A673 (cell line): ENCODE data around the gene HBS1L. TPM values are rescaled to one million over a fixed set of nuclear protein-coding genes. Genes with fewer than 3 reads are reported as not detected.

Experiments used
- BruUV-seq: library from RNA; stranded (reverse); fragments of 400-500 nt; replicated peaks from 2 replicates; lab custom pipeline; 2021; lab: Mats Ljungman, UMichigan
- CTCF ChIA-PET: fragments of 300-600 bp; sonication (Branson Sonifier 250); formaldehyde crosslinking; loops from one replicate; lab custom pipeline; 2022; ENCODE audit warnings: antibody characterized with exemption; lab: Charles Lee
- POLR2A ChIA-PET: fragments of 300-600 bp; sonication (Branson Sonifier 250); formaldehyde crosslinking; loops from one replicate; lab custom pipeline; 2022; ENCODE audit warnings: antibody characterized with exemption; ENCODE audit not compliant: low non-redundant PET; lab: Charles Lee
- DNase-seq: peaks from one replicate; pipeline ENCODE4 v3.0.0-alpha.2; 2015; ENCODE audit warnings: low spot score
- H3K27ac ChIP-seq: fragments of 200-600 bp; sonication (generic); 2 replicates; pipeline ENCODE4 v1.5.1; 2016; ENCODE audit warnings: mixed run types, low read depth, mild to moderate bottlenecking, mixed read lengths, antibody characterized with exemption, low read length; ENCODE audit not compliant: poor library complexity, severe bottlenecking
- H3K27me3 ChIP-seq: fragments of 200-600 bp; sonication (generic); replicated peaks from 2 replicates; pipeline ENCODE4 v1.6.1; 2017; ENCODE audit warnings: mixed run types, low read depth, mild to moderate bottlenecking, mixed read lengths, antibody characterized with exemption, low read length; ENCODE audit not compliant: insufficient read depth, poor library complexity
- H3K36me3 ChIP-seq: fragments of 200-600 bp; sonication (generic); 2 replicates; pipeline ENCODE4 v1.6.1; 2016; ENCODE audit warnings: mixed run types, mild to moderate bottlenecking, mixed read lengths, antibody characterized with exemption, low read length; ENCODE audit not compliant: insufficient read depth, poor library complexity, severe bottlenecking
- H3K4me1 ChIP-seq: fragments of 200-600 bp; sonication (generic); 2 replicates; pipeline ENCODE4 v1.6.1; 2017; ENCODE audit warnings: mixed run types, mild to moderate bottlenecking, mixed read lengths, antibody characterized with exemption, low read length; ENCODE audit not compliant: insufficient read depth, poor library complexity, severe bottlenecking
- H3K4me3 ChIP-seq: fragments of 200-600 bp; sonication (generic); 2 replicates; pipeline ENCODE4 v1.5.1; 2016; ENCODE audit warnings: low read depth, mixed run types, mild to moderate bottlenecking, mixed read lengths, low read length; ENCODE audit not compliant: poor library complexity, severe bottlenecking
- H3K9me3 ChIP-seq: fragments of 200-600 bp; sonication (generic); 2 replicates; pipeline ENCODE4 v1.6.1; 2016; ENCODE audit warnings: mixed run types, low read depth, mild to moderate bottlenecking, mixed read lengths, antibody characterized with exemption, low read length; ENCODE audit not compliant: poor library complexity, severe bottlenecking
- CTCF ChIP-seq: fragments of 300-800, 200-600 bp; sonication (generic); conservative IDR thresholded peaks from 2 replicates; pipeline ENCODE4 v1.5.1; 2017; ENCODE audit warnings: low read depth, mild to moderate bottlenecking, antibody characterized with exemption, low read length, moderate library complexity, mixed read lengths
- EZH2 ChIP-seq: fragments of 200-600 bp; sonication (generic); IDR thresholded peaks from 2 replicates; pipeline ENCODE4 v1.6.1; 2017; ENCODE audit warnings: borderline replicate concordance, low read depth, mild to moderate bottlenecking, mixed read lengths, antibody characterized with exemption, low read length; ENCODE audit not compliant: poor library complexity, severe bottlenecking
- intact Hi-C: fragments of 100-400 bp; cut with micrococcal nuclease; formaldehyde crosslinking; loops from one replicate; pipeline ENCODE4 v1.10.0; 2022; ENCODE audit not compliant: unreplicated experiment
- total RNA-seq: library from RNA; stranded (reverse); gene quantifications from 2 replicates; pipeline ENCODE4 v1.2.3, GENCODE V29; 2021

HBS1L gene
- total RNA-seq, 1 experiment from 2014 or later, result 106 TPM

- DNase-seq, result no peak
- Histone ChIP-seq H3K27me3 (no peaks in the 10 kb centered on the region), H3K4me1 (no peaks in the 10 kb centered on the region), H3K27ac (no peak overlapping the region), H3K36me3 (peaks cover 26% of the 10 kb centered on the region), H3K9me3 (no peaks in the 10 kb centered on the region), H3K4me3 (no peak overlapping the region)
- POLR2A ChIA-PET, result no interaction called here
- TF ChIP-seq CTCF (no peak), EZH2 (no peak)
- intact Hi-C loops, result no loop called here
- BruUV-seq, result no TSS peak
- CTCF ChIA-PET, result no interaction called here
Measured at GRCh38 chr6:135033238-135033637, 21.4 kb downstream of the HBS1L start.

- CTCF ChIA-PET, result no interaction called here
- intact Hi-C loops, result no loop called here
- Histone ChIP-seq H3K9me3 (no peaks in the 10 kb centered on the region), H3K4me1 (no peaks in the 10 kb centered on the region), H3K4me3 (no peak overlapping the region), H3K27ac (no peak overlapping the region), H3K27me3 (no peaks in the 10 kb centered on the region), H3K36me3 (peaks cover 9% of the 10 kb centered on the region)
- POLR2A ChIA-PET, result interaction anchor here (0.7 kb wide), 1 partner anchor 11 kb away, joined by 3 read pairs; no protein-coding TSS in a partner anchor
- TF ChIP-seq EZH2 (no peak), CTCF (no peak)
- no peak for DNase-seq
- no TSS peak for BruUV-seq
Measured at GRCh38 chr6:135030532-135031178, 24.0 kb downstream of the HBS1L start.

- H3K4me3 ChIP-seq, result no peak overlapping the region
- no peak overlapping the region for H3K27ac ChIP-seq
- peaks cover 9% of the 10 kb centered on the region for H3K36me3 ChIP-seq
- BruUV-seq, result no TSS peak
- CTCF ChIA-PET, result no interaction called here
- DNase-seq, result no peak
- H3K9me3 ChIP-seq, result no peaks in the 10 kb centered on the region
- no peaks in the 10 kb centered on the region for H3K27me3 ChIP-seq
- H3K4me1 ChIP-seq, result no peaks in the 10 kb centered on the region
- intact Hi-C loops, result no loop called here
- POLR2A ChIA-PET, result interaction anchor here (0.7 kb wide), 1 partner anchor 11 kb away, joined by 3 read pairs; no protein-coding TSS in a partner anchor
- TF ChIP-seq EZH2 (no peak), CTCF (no peak)
Measured at GRCh38 chr6:135030056-135030473, 24.6 kb downstream of the HBS1L start.
